Epithelial cell of esophagus (primary cell): Measurements from ENCODE around the gene NCEH1.

Experiments used
- DNase-seq: peaks from one replicate; pipeline ENCODE4 v3.0.0; 2010; ENCODE audit warnings: low read depth
- H3K4me3 ChIP-seq: 2 replicates; pipeline ENCODE4 v1.5.1; 2011; ENCODE audit warnings: mild to moderate bottlenecking, low read length, control low read depth
- CTCF ChIP-seq: IDR thresholded peaks from 2 replicates; pipeline ENCODE4 v1.5.1; 2011; ENCODE audit warnings: low read depth, mild to moderate bottlenecking, low read length, control low read depth, inconsistent platforms; ENCODE audit not compliant: insufficient read depth; ENCODE audit errors: missing control alignments

Gene NCEH1

GRCh38 chr3:172690936-172691335 lies 19.9 kb downstream of the NCEH1 start:
- TF ChIP-seq CTCF = no peak
- no peak for DNase-seq
- H3K4me3 ChIP-seq = no peak overlapping the region

GRCh38 chr3:172688588-172688987 lies 22.3 kb downstream of the NCEH1 start:
- no peak overlapping the region for H3K4me3 ChIP-seq
- no peak for TF ChIP-seq CTCF
- no peak for DNase-seq

DNA sequence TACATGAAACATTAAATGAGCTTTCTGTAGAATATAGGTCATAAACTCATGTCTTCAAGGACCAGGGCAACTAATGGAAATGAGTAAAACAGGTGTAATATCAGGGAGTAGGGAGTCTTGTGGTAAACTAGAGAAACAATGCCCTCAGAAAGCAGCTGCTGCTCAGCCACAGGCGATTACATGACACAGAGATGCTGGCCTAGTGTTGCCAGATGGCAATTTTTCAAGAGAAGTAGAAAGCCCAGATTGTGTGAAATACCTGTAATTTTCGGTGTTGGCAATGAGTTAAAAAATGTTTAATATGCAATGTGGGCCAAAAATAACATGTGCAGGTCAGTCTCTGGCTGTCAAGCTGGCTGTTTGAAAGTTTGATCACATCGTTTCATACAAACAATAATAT lies 23.4 kb downstream of the NCEH1 start:
- no peak for TF ChIP-seq CTCF
- no peak overlapping the region for H3K4me3 ChIP-seq
- DNase-seq = no peak

DNA sequence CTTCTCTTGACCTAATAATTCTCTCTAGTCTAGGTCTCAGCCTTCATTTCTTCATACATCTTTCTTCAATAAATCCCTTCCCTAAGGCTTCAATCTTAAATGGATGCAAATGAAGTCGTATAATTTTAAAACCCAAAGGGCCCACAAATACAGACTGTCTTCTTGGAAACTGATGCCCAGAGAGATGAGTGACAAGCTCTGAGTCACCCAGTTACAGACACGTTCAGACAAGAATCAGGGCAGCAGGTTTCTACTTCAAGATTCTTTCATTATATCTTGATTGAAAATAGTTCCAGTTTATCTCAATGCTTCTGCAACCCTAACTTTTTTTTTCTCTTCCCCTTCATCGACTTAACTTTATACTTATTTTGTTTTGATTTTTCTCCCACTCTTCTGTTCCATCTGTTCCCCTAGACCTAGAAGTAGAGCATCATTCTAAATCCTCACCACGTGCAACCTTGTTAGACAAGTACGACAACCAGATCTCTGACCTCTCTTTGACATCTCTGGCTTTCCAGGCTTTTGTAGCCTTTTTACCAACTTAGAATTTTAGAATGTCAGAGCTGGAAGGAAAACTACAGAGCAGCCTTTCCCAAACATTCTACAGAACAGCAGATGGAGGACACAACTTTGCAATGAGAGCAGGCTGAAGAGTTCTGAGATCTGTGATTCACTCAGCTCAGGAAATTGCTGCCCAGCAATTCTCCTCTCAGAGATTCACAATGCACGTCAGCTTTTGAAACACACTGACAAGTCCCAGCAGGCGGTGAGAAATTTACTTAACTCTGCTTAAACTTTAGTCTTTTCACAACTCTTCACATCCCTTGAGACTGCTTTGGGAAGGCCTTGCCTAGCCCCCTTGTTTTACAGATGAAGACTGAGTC lies 25.3 kb downstream of the NCEH1 start:
- no peak for TF ChIP-seq CTCF
- peak overlapping the region; percentile 13 for H3K4me3 ChIP-seq
- peak; percentile 95 for DNase-seq

DNA sequence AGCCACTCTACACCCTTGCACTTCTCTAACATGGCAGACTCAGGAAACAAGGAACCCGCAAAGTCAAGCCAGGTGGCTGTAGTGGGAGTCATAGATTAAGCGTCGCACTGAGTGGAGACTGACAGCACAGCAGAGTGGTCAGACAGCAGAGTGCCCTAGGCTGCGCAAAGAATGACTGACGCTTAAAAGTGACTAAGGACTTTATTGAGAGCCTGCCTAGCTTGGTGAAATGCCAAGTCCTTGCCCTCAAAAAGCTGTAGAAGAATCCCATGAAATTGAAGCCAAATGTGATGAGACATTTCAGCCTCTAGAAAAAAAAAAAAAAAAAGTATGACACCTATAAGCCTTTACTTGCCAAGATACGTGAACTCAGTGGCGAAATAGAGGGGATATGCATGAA lies 30.2 kb downstream of the NCEH1 start:
- H3K4me3 ChIP-seq = no peak overlapping the region
- DNase-seq = peak; percentile 91
- no peak for TF ChIP-seq CTCF

GRCh38 chr3:172679599-172679998 lies 31.3 kb downstream of the NCEH1 start:
- TF ChIP-seq CTCF = no peak
- DNase-seq = no peak

DNA sequence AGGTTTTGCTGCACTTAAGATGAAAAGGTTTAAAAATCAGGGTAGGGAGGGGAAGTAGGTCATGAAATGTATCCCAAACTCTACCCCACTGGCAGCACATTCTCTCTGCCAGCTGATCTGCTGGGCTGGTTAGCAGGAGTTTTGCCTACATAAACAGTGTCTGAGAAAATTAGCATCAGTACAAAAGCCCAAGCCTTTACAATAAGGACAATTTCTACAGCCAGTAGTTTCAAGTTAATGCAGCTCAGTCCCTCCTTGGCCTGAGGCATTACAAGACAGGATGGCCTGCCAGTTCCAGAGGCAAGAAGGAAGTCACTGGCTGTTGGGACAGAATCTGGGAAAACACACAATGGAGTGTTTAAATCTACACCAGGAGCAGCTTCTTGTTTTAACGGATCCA lies 32.8 kb downstream of the NCEH1 start:
- H3K4me3 ChIP-seq = no peak overlapping the region
- TF ChIP-seq CTCF = no peak
- DNase-seq = peak; percentile 52

More at GRCh38 chr3:172679599-172679998, 31.3 kb downstream of the NCEH1 start:
- H3K4me3 ChIP-seq = no peak overlapping the region
